ENCODE data around the gene NFU1. TPM values are rescaled to one million over a fixed set of nuclear protein-coding genes. Genes with fewer than 3 reads are reported as not detected.

The NFU1 gene
- total RNA-seq, result 117 TPM
- long read RNA-seq, transcript NFU1-203 (8 exons, 1,467 nt), result major isoform, 30 of 34 reads
- long read RNA-seq, partial matches to known transcripts, result 0 of 34 reads
- long read RNA-seq, other reads (novel, unspliced or antisense), result 4 of 34 reads

DNA sequence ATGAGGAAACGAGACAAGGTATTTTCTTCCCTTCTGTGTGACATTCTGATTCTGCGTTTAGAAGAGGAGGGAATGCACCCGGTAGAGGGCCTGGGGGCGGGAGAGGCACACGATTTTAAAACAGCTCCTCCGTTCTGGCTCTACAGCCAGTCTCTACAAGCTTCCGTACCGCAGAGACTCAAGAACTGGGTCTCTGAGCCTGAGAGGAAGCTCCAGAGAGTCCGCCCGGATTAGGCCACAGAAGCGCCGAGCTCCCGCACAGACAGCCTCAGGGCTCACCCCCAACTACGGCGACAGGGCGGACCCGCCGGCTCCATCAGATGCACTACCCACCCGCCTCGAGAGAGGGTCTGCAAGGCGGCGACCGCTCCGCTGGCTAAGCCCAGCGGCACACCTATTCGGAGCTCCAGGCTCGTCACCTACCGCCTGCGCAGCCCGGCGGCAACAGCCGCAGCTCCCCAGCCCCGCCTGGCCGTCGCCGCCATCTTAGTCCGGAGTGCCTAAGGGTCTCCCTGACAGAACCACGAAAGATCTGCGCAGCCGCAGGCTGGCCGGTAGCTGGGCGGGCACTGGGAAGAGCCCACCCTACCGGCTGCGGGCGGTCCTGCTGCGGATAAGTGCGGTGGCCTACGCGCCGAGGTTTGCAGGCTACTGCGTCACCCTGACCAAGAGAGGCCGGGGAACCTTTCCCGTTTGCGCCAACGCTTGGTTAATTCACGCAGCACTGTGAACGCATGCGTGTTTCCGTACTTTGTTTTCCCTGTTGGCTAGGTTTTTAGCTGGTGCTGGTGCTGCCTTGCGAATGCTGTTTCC, at the start of gene NFU1:
TSS of gene NFU1 (minus strand) at position 498 of the 813 bp plus-strand sequence. CDS start at position 485, 13 bp downstream.
- Histone ChIP-seq H3K27ac (replicated peaks) (peak within 1 kb of the TSS; percentile 96), H3K9me3 (replicated peaks) (no peaks in the 10 kb centered on the region), H3K4me3 (peak within 1 kb of the TSS; percentile 86), H3K4me1 (peaks cover 42% of the 10 kb centered on the region), H3K36me3 (peaks cover under 1% of the 10 kb centered on the region), H3K27me3 (ENCODE audit: low read depth) (no peaks in the 10 kb centered on the region)
- intact Hi-C loops (cut with micrococcal nuclease), result no loop called here
- TF ChIP-seq, protein P1, sequence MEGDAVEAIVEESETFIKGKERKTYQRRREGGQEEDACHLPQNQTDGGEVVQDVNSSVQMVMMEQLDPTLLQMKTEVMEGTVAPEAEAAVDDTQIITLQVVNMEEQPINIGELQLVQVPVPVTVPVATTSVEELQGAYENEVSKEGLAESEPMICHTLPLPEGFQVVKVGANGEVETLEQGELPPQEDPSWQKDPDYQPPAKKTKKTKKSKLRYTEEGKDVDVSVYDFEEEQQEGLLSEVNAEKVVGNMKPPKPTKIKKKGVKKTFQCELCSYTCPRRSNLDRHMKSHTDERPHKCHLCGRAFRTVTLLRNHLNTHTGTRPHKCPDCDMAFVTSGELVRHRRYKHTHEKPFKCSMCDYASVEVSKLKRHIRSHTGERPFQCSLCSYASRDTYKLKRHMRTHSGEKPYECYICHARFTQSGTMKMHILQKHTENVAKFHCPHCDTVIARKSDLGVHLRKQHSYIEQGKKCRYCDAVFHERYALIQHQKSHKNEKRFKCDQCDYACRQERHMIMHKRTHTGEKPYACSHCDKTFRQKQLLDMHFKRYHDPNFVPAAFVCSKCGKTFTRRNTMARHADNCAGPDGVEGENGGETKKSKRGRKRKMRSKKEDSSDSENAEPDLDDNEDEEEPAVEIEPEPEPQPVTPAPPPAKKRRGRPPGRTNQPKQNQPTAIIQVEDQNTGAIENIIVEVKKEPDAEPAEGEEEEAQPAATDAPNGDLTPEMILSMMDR (IDR thresholded peaks at IDR 0.05; ENCODE audit: borderline replicate concordance), result peak; percentile 82
- peak; percentile 94 for DNase-seq

DNA sequence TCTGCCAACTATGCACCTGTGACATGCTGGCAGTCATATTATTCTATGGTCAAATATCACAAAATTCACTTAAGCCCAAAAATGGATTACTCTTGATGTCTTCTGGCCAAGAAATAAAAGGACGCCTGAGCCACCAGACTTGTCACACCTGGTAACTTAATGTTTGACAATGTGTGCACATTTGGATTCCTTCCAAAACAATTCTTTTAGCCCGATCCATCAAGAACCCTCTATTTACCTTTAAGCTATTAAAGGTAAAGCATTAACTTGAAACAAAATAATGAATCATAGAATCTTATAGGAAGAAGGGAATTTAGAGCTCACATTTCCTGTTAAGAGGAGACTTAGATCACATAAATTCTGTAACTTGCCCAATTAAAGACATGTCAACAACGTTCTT, 46.5 kb upstream of the NFU1 start:
- TF ChIP-seq, protein P1 (IDR thresholded peaks at IDR 0.05; ENCODE audit: borderline replicate concordance), result no peak
- Histone ChIP-seq H3K9me3 (replicated peaks) (no peaks in the 10 kb centered on the region), H3K36me3 (peaks cover 65% of the 10 kb centered on the region), H3K27ac (replicated peaks) (no peak overlapping the region), H3K4me1 (peaks cover 5% of the 10 kb centered on the region), H3K27me3 (ENCODE audit: low read depth) (no peaks in the 10 kb centered on the region), H3K4me3 (no peak overlapping the region)
- DNase-seq, result no peak
- intact Hi-C loops (cut with micrococcal nuclease), result no loop called here

DNA sequence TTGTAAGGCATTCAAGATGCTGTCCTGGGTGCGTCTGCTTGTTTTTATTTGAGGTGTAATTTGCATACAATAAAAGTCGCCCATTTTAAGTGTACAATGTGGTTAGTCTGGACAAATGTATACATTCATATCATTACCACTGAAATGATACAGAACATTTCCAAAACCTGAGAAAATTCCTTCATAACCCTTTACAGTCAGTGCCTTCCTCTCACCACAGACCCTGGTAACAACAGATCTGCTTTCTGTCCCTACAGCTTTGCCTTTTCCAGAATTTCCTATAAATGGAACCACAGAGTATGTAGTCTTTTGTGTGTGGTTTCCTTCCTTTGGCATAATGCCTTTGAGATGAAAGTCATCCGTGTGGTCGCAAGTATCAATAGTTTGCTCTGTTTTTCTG, 45.8 kb upstream of the NFU1 start:
- H3K27ac ChIP-seq (replicated peaks), result no peak overlapping the region
- H3K4me3 ChIP-seq, result no peak overlapping the region
- no peak for DNase-seq
- no peaks in the 10 kb centered on the region for H3K9me3 ChIP-seq (replicated peaks)
- TF ChIP-seq, protein P1 (IDR thresholded peaks at IDR 0.05; ENCODE audit: borderline replicate concordance), result no peak
- no peaks in the 10 kb centered on the region for H3K27me3 ChIP-seq (ENCODE audit: low read depth)
- peaks cover 5% of the 10 kb centered on the region for H3K4me1 ChIP-seq
- peaks cover 68% of the 10 kb centered on the region for H3K36me3 ChIP-seq
- intact Hi-C loops (cut with micrococcal nuclease), result no loop called here

DNA sequence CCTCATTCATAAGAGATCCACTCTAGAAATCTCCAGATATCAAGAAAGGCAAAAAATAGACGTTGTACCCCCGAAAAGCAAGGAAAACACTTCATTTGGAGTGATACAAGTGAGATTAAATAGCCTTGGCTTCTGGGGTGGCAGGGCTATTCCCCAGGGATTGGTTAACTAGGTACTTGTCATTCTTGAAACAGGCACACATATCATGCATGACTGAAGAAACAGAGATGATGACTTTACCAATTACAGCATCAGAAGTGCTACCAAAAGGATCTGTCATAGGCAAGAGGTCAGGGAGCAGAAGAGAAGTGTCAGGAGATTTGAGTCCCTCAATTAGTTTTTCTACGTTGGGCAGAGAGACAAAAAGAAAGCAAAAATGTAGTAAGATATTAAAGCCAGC, 45.2 kb upstream of the NFU1 start:
- Histone ChIP-seq H3K9me3 (replicated peaks) (no peaks in the 10 kb centered on the region), H3K27me3 (ENCODE audit: low read depth) (no peaks in the 10 kb centered on the region), H3K36me3 (peaks cover 69% of the 10 kb centered on the region), H3K4me3 (no peak overlapping the region), H3K4me1 (peaks cover 5% of the 10 kb centered on the region), H3K27ac (replicated peaks) (no peak overlapping the region)
- intact Hi-C loops (cut with micrococcal nuclease), result no loop called here
- TF ChIP-seq, protein P1 (IDR thresholded peaks at IDR 0.05; ENCODE audit: borderline replicate concordance), result no peak
- DNase-seq, result no peak

DNA sequence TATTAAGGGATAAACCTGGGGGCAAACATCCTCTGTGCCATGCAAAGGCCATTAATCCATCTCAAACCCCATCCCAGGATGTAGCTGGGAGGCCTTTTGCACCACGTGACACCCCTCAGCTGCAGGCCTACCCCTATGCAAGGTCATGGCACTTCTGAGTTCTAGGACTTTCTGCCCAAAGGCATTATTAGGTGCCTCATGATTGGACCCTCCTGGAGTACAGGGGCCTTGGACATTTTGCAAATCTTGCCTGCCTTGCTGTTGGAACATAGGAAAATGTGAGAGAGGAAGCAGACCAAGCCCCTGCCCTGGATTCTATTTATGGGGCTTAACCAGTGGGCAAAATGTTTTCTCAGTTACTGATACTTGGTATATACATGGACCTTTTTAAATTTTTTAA, 44.2 kb upstream of the NFU1 start:
- intact Hi-C loops (cut with micrococcal nuclease), result no loop called here
- TF ChIP-seq, protein P1 (IDR thresholded peaks at IDR 0.05; ENCODE audit: borderline replicate concordance), result no peak
- DNase-seq, result no peak
- H3K9me3 ChIP-seq (replicated peaks), result no peaks in the 10 kb centered on the region
- no peaks in the 10 kb centered on the region for H3K27me3 ChIP-seq (ENCODE audit: low read depth)
- H3K27ac ChIP-seq (replicated peaks), result no peak overlapping the region
- no peak overlapping the region for H3K4me3 ChIP-seq
- H3K4me1 ChIP-seq, result peaks cover 5% of the 10 kb centered on the region
- peaks cover 69% of the 10 kb centered on the region for H3K36me3 ChIP-seq

All from left ventricle myocardium inferior (tissue), 1 donor.